ENCODE results near the gene SPR.

- TF ChIP-seq CTCF (conservative IDR thresholded peaks at IDR 0.05; ENCODE audit: low read depth, low read length) (no peak), POLR2A (IDR thresholded peaks at IDR 0.05; ENCODE audit: low read depth, low read length) (no peak), MAFK (IDR thresholded peaks at IDR 0.05; ENCODE audit: low read depth, low read length) (no peak), USF2 (IDR thresholded peaks at IDR 0.05; ENCODE audit: low read depth, low read length) (no peak), MXI1 (IDR thresholded peaks at IDR 0.05; ENCODE audit: borderline replicate concordance, low read depth, low read length) (no peak), RCOR1 (IDR thresholded peaks at IDR 0.05; ENCODE audit: insufficient replicate concordance, low read length) (no peak), RAD21 (IDR thresholded peaks at IDR 0.05; ENCODE audit: low read length) (no peak), CEBPB (IDR thresholded peaks at IDR 0.05; ENCODE audit: low read depth, low read length) (no peak), ELK1 (IDR thresholded peaks at IDR 0.05; ENCODE audit: borderline replicate concordance, low read depth, low read length) (no peak), BHLHE40 (IDR thresholded peaks at IDR 0.05; ENCODE audit: low read depth, low read length) (no peak)
Measured at GRCh38 chr2:72863046-72863445, 24.2 kb upstream of the SPR start.
